Suprapubic skin (tissue), 4 donors: ENCODE measurements around the gene GLOD5. TPM values are rescaled to one million over a fixed set of nuclear protein-coding genes. Genes with fewer than 3 reads are reported as not detected.

Source experiments
- DNase-seq, 2 donors: peaks; one replicate each; pipeline ENCODE4 v3.0.0-alpha.2; 2019; ENCODE audit warnings: low spot score in 2 of 2
- H3K27ac ChIP-seq: fragments of 200-600 bp; sonication (generic); one replicate; pipeline ENCODE4 v1.5.1; 2019
- H3K27me3 ChIP-seq: fragments of 200-600 bp; sonication (generic); one replicate; pipeline ENCODE4 v1.5.1; 2019
- H3K36me3 ChIP-seq: fragments of 200-600 bp; sonication (generic); one replicate; pipeline ENCODE4 v1.5.1; 2019
- H3K4me1 ChIP-seq: fragments of 200-600 bp; sonication (generic); one replicate; pipeline ENCODE4 v1.5.1; 2019
- H3K4me3 ChIP-seq: fragments of 200-600 bp; sonication (generic); one replicate; pipeline ENCODE4 v1.5.1; 2019; ENCODE audit warnings: mild to moderate bottlenecking
- H3K9me3 ChIP-seq: fragments of 200-600 bp; sonication (generic); one replicate; pipeline ENCODE4 v1.5.1; 2019
- CTCF ChIP-seq, 2 donors: fragments of 200-600 bp in 1 of 2; fragments of 450-650 bp in 1 of 2; sonication (generic) in 1 of 2; IDR thresholded peaks; one replicate each; pipeline ENCODE4 v1.5.1; 2016 to 2019; ENCODE audit warnings: antibody characterized with exemption in 2 of 2, mild to moderate bottlenecking in 1 of 2, moderate library complexity in 1 of 2
- EP300 ChIP-seq: sonication (generic); formaldehyde crosslinking; IDR thresholded peaks from one replicate; pipeline ENCODE4 v1.6.1; 2017; ENCODE audit warnings: antibody characterized with exemption
- POLR2A ChIP-seq, 2 donors: fragments of 450-650 bp; IDR thresholded peaks; one replicate each; pipeline ENCODE4 v1.6.1; 2017; ENCODE audit warnings: antibody characterized with exemption in 2 of 2, mild to moderate bottlenecking in 2 of 2, moderate library complexity in 2 of 2
- POLR2AphosphoS5 ChIP-seq, 3 donors: sonication (generic); formaldehyde crosslinking; IDR thresholded peaks; one replicate each; pipeline ENCODE4 v1.6.1; 2017; ENCODE audit warnings: antibody characterized with exemption in 3 of 3
- WGBS: methylation state at CpG from one replicate; pipeline ENCODE4 v1.1.5; 2018; 5-methylcytosine and 5-hydroxymethylcytosine counted together
- total RNA-seq, 4 donors: library from RNA; depleted of rRNA; stranded (reverse); fragments of >200 nt; gene quantifications; one replicate each; pipeline ENCODE4 v1.1.0, GENCODE V29; 2016

GLOD5 gene
- total RNA-seq = not detected

GRCh38 chrX:48761674-48762471 is at the start of gene GLOD5:
GLOD5 (plus strand) TSS chrX:48761747; CDS start chrX:48761791, 44 bp downstream.
- no peaks in the 10 kb centered on the region for H3K36me3 ChIP-seq
- TF ChIP-seq EP300 (no peak), CTCF (IDR thresholded peaks at IDR 0.05) (peak in 1 of 2 donors; percentile 33)
- H3K9me3 ChIP-seq = no peaks in the 10 kb centered on the region
- 50% methylated on average over 11 of the region's 12 CpGs for WGBS
- DNase-seq = no peak
- H3K4me1 ChIP-seq = no peaks in the 10 kb centered on the region
- H3K27ac ChIP-seq = no peak within 1 kb of the TSS
- H3K4me3 ChIP-seq = no peak within 1 kb of the TSS
- no peaks in the 10 kb centered on the region for H3K27me3 ChIP-seq

GRCh38 chrX:48711929-48712505 is 49.5 kb upstream of the GLOD5 start:
- TF ChIP-seq CTCF (IDR thresholded peaks at IDR 0.05) = no peak
- no peak for TF ChIP-seq POLR2A (IDR thresholded peaks at IDR 0.05)
- no peak for TF ChIP-seq EP300
- no peak for TF ChIP-seq POLR2AphosphoS5 (IDR thresholded peaks at IDR 0.05)
- 86% methylated on average over 7 of the region's 7 CpGs for WGBS
- Histone ChIP-seq H3K36me3 (no peaks in the 10 kb centered on the region), H3K27me3 (no peaks in the 10 kb centered on the region), H3K4me3 (no peak overlapping the region), H3K9me3 (no peaks in the 10 kb centered on the region), H3K4me1 (no peaks in the 10 kb centered on the region), H3K27ac (no peak overlapping the region)
- no peak for DNase-seq

GRCh38 chrX:48713847-48714246 is 47.7 kb upstream of the GLOD5 start:
- Histone ChIP-seq H3K27me3 (no peaks in the 10 kb centered on the region), H3K36me3 (no peaks in the 10 kb centered on the region), H3K27ac (no peak overlapping the region), H3K4me1 (no peaks in the 10 kb centered on the region), H3K4me3 (no peak overlapping the region), H3K9me3 (no peaks in the 10 kb centered on the region)
- 76% methylated on average over 2 of the region's 2 CpGs for WGBS
- TF ChIP-seq POLR2A (IDR thresholded peaks at IDR 0.05) (no peak), POLR2AphosphoS5 (IDR thresholded peaks at IDR 0.05) (no peak), EP300 (no peak), CTCF (IDR thresholded peaks at IDR 0.05) (no peak)
- no peak for DNase-seq

GRCh38 chrX:48714573-48714972 is 47.0 kb upstream of the GLOD5 start:
- Histone ChIP-seq H3K27ac (no peak overlapping the region), H3K27me3 (no peaks in the 10 kb centered on the region), H3K4me1 (no peaks in the 10 kb centered on the region), H3K9me3 (no peaks in the 10 kb centered on the region), H3K4me3 (no peak overlapping the region), H3K36me3 (no peaks in the 10 kb centered on the region)
- no peak for DNase-seq
- TF ChIP-seq POLR2AphosphoS5 (IDR thresholded peaks at IDR 0.05) = no peak
- TF ChIP-seq CTCF (IDR thresholded peaks at IDR 0.05) = no peak
- TF ChIP-seq POLR2A (IDR thresholded peaks at IDR 0.05) = no peak
- no peak for TF ChIP-seq EP300
- 49% methylated on average over 5 of the region's 5 CpGs for WGBS

- Histone ChIP-seq H3K36me3 (no peaks in the 10 kb centered on the region), H3K27me3 (no peaks in the 10 kb centered on the region), H3K4me1 (no peaks in the 10 kb centered on the region), H3K9me3 (no peaks in the 10 kb centered on the region), H3K4me3 (no peak overlapping the region), H3K27ac (no peak overlapping the region)
- TF ChIP-seq EP300 (no peak), CTCF (IDR thresholded peaks at IDR 0.05) (no peak), POLR2AphosphoS5 (IDR thresholded peaks at IDR 0.05) (no peak), POLR2A (IDR thresholded peaks at IDR 0.05) (no peak)
- 74% methylated on average over 2 of the region's 2 CpGs for WGBS
- DNase-seq = no peak
Observed at GRCh38 chrX:48715072-48715471, 46.5 kb upstream of the GLOD5 start.
